HepG2 (cell line): ENCODE measurements around the gene PLCB1. TPM values are rescaled to one million over a fixed set of nuclear protein-coding genes. Genes with fewer than 3 reads are reported as not detected.
A peak's percentile ranks its signal among the peaks of the same experiment; 100 is the strongest.

Source experiments
- ASH2L ChIP-seq: fragments of 300-600, 200-600 bp; sonication (generic); IDR thresholded peaks from 2 replicates; pipeline ENCODE4 v1.7.0; 2017; ENCODE audit warnings: low read depth, mild to moderate bottlenecking, moderate library complexity, mixed read lengths, low read length; ENCODE audit not compliant: insufficient read length
- ATM ChIP-seq: fragments of 450-650 bp; IDR thresholded peaks from 2 replicates; pipeline ENCODE4 v1.7.1; 2017; ENCODE audit warnings: mild to moderate bottlenecking, borderline replicate concordance
- FOXP1 ChIP-seq, 2 experiments: fragments of 450-650 bp in 1 of 2; IDR thresholded peaks; 2 replicates each; pipeline ENCODE4 v1.6.1; 2017 to 2018; ENCODE audit warnings: antibody characterized with exemption in 1 of 2
- MAF1 ChIP-seq: sonication (generic); formaldehyde crosslinking; IDR thresholded peaks from 2 replicates; pipeline ENCODE4 v1.5.0; 2020; ENCODE audit warnings: missing genetic modification reagents, borderline replicate concordance
- NR2F2 ChIP-seq: IDR thresholded peaks from 2 replicates; pipeline ENCODE4 v1.6.1; 2012; ENCODE audit warnings: low read depth, inconsistent platforms, borderline replicate concordance
- PAF1 ChIP-seq: IDR thresholded peaks from 2 replicates; pipeline ENCODE4 v1.6.1; 2016; ENCODE audit warnings: missing genetic modification reagents, missing compliant biosample characterization
- PITX1 ChIP-seq: sonication (generic); formaldehyde crosslinking; IDR thresholded peaks from 2 replicates; pipeline ENCODE4 v1.5.1; 2020; ENCODE audit warnings: mild to moderate bottlenecking, missing genetic modification reagents
- SUZ12 ChIP-seq: fragments of 150-350 bp; IDR thresholded peaks from 2 replicates; pipeline ENCODE4 v1.6.1; 2014; ENCODE audit warnings: low read depth, low read length
- THRA ChIP-seq: sonication (generic); formaldehyde crosslinking; IDR thresholded peaks from 2 replicates; pipeline ENCODE4 v1.4.0; 2020; ENCODE audit warnings: missing genetic modification reagents, borderline replicate concordance
- ZBTB3 ChIP-seq: sonication (generic); formaldehyde crosslinking; IDR thresholded peaks from 2 replicates; pipeline ENCODE4 v1.4.0; 2020; ENCODE audit warnings: low read depth, mild to moderate bottlenecking, moderate library complexity, missing genetic modification reagents, borderline replicate concordance
- ZNF34 ChIP-seq: sonication (generic); formaldehyde crosslinking; IDR thresholded peaks from 2 replicates; pipeline ENCODE4 v1.4.0; 2020; ENCODE audit warnings: mild to moderate bottlenecking, missing genetic modification reagents, borderline replicate concordance
- ZNF441 ChIP-seq: sonication (generic); formaldehyde crosslinking; IDR thresholded peaks from 2 replicates; pipeline ENCODE4 v1.7.0; 2021; ENCODE audit warnings: missing genetic modification reagents, borderline replicate concordance
- ZNF652 ChIP-seq: IDR thresholded peaks from 2 replicates; pipeline ENCODE4 v1.6.1; 2016; ENCODE audit warnings: low read depth, borderline replicate concordance
- ZNF709 ChIP-seq: sonication (generic); formaldehyde crosslinking; IDR thresholded peaks from 2 replicates; pipeline ENCODE4 v1.5.0; 2020; ENCODE audit warnings: mild to moderate bottlenecking, missing genetic modification reagents
- ZNF713 ChIP-seq: sonication (generic); formaldehyde crosslinking; IDR thresholded peaks from 2 replicates; pipeline ENCODE4 v1.4.0; 2020; ENCODE audit warnings: mild to moderate bottlenecking, missing genetic modification reagents
- ZNF782 ChIP-seq: sonication (generic); formaldehyde crosslinking; IDR thresholded peaks from 2 replicates; pipeline ENCODE4 v1.4.0; 2020; ENCODE audit warnings: missing genetic modification reagents, mild to moderate bottlenecking, borderline replicate concordance
- ZNF792 ChIP-seq: IDR thresholded peaks from 2 replicates; pipeline ENCODE4 v1.6.1; 2016
- polyA plus RNA-seq, 8 experiments: library from polyadenylated mRNA; depleted of rRNA in 3 of 8; stranded (reverse) in 7 of 8; unstranded in 1 of 8; fragments of >200 nt; fragmentation: Illumina TruSeq in 4 of 8; extraction: Trizol in 4 of 8; gene quantifications; 2 replicates each; pipeline versions ENCODE4 v1.2.1 to v1.2.3, GENCODE V29; 2011 to 2016; ENCODE audit warnings: low read depth in 4 of 8, missing spikeins in 1 of 8, mixed read lengths in 1 of 8; ENCODE audit not compliant: insufficient read depth in 1 of 8
- total RNA-seq, 5 experiments: library from RNA; depleted of rRNA; stranded (reverse); fragments of >200 nt; fragmentation: Illumina TruSeq; extraction: Trizol; gene quantifications; 2 replicates each; pipeline ENCODE4 v1.2.3, GENCODE V29; 2016; ENCODE audit warnings: low read depth in 1 of 5
- TF ChIP-seq, protein P1 (sequence below), 2 experiments: IDR thresholded peaks; 2 replicates each; pipeline ENCODE4 v1.6.1; 2011 to 2012; ENCODE audit warnings: low read length in 2 of 2, borderline replicate concordance in 1 of 2, low read depth in 1 of 2, mild to moderate bottlenecking in 1 of 2, moderate library complexity in 1 of 2
- TF ChIP-seq, protein P2 (sequence below): sonication (generic); formaldehyde crosslinking; IDR thresholded peaks from 2 replicates; pipeline ENCODE4 v1.4.0; 2020; ENCODE audit warnings: mild to moderate bottlenecking, missing genetic modification reagents, borderline replicate concordance

The PLCB1 gene
- total and polyA plus RNA-seq, 2 of the 13 experiments (the other 11 are each of a cell fraction or from before 2014, with no cell fraction given) = 42.4 to 55.9 TPM

DNA sequence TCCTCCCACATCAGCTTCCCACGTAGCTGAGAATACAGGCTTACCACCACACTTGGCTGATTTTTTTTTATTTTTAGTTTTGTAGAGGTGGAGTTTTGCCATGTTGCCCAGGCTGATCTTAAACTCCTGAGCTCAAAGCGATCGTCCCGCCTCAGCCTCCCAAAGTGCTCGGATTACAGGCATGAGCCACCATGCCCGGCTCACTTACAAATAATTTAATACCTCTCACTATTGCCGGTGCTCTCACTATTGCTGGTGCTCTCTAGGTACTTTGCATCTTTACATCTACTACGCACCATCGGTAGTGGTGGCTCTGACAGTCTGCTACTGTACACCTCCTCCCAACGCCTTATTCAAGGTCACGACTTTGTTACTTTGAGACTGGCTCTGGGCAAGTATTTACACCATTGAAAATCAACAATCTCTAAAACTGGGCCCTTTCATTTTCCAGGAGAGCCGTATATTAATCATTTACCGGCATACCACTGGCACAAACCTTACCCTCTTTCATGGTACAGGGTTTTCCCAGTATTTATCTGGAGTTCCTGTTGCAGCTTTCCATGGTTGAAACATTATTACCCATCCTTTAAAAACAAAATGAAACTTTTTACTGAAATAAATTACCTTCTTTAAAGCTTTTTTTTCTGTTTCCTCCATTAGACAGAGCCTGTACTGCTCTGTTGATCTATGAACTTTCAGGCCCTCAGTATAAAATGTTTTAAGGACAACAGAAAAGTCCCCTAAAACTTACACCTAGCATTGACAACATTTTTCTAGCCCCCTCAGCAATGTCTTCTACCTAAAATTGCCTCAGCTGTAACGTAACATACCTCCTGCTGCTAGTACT, 677.3 kb downstream of the PLCB1 start (continued):
- TF ChIP-seq PAF1 (CRISPR knock-in tag) (no peak), PITX1 (CRISPR knock-in tag) (peak; percentile 84), ASH2L (peak; percentile 54), ZNF709 (CRISPR knock-in tag) (no peak), ZNF782 (CRISPR knock-in tag) (peak; percentile 12; the same call in 1 of the 2 replicates), ATM (no peak), ZNF652 (CRISPR knock-in tag) (no peak), THRA (CRISPR knock-in tag) (peak; percentile 93), FOXP1 (IDR thresholded peaks at IDR 0.05) (peak; percentile 74), FOXP1 (CRISPR knock-in tag; IDR thresholded peaks at IDR 0.05) (peak; percentile 90), ZNF441 (CRISPR knock-in tag) (no peak; the same call in 1 of the 2 replicates), ZBTB3 (CRISPR knock-in tag) (no peak), ZNF34 (no peak), ZNF713 (CRISPR knock-in tag) (peak; percentile 79; the same call in 1 of the 2 replicates), SUZ12 (no peak), ZNF792 (CRISPR knock-in tag) (peak; percentile 88; the same call in 1 of the 2 replicates), MAF1 (CRISPR knock-in tag) (0 out of 2 replicates have a peak, but pooled peaks have one; percentile 18), NR2F2 (peak; percentile 22; the same call in 1 of the 2 replicates)
- TF ChIP-seq, protein P1, sequence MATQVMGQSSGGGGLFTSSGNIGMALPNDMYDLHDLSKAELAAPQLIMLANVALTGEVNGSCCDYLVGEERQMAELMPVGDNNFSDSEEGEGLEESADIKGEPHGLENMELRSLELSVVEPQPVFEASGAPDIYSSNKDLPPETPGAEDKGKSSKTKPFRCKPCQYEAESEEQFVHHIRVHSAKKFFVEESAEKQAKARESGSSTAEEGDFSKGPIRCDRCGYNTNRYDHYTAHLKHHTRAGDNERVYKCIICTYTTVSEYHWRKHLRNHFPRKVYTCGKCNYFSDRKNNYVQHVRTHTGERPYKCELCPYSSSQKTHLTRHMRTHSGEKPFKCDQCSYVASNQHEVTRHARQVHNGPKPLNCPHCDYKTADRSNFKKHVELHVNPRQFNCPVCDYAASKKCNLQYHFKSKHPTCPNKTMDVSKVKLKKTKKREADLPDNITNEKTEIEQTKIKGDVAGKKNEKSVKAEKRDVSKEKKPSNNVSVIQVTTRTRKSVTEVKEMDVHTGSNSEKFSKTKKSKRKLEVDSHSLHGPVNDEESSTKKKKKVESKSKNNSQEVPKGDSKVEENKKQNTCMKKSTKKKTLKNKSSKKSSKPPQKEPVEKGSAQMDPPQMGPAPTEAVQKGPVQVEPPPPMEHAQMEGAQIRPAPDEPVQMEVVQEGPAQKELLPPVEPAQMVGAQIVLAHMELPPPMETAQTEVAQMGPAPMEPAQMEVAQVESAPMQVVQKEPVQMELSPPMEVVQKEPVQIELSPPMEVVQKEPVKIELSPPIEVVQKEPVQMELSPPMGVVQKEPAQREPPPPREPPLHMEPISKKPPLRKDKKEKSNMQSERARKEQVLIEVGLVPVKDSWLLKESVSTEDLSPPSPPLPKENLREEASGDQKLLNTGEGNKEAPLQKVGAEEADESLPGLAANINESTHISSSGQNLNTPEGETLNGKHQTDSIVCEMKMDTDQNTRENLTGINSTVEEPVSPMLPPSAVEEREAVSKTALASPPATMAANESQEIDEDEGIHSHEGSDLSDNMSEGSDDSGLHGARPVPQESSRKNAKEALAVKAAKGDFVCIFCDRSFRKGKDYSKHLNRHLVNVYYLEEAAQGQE (IDR thresholded peaks at IDR 0.05; ENCODE audit: borderline replicate concordance in 1 of 2, low read depth in 1 of 2, low read length in 2 of 2) = 0 out of 4 replicates have a peak, but pooled peaks of 1 of the 2 experiments have one; percentile 37
- TF ChIP-seq, protein P2, sequence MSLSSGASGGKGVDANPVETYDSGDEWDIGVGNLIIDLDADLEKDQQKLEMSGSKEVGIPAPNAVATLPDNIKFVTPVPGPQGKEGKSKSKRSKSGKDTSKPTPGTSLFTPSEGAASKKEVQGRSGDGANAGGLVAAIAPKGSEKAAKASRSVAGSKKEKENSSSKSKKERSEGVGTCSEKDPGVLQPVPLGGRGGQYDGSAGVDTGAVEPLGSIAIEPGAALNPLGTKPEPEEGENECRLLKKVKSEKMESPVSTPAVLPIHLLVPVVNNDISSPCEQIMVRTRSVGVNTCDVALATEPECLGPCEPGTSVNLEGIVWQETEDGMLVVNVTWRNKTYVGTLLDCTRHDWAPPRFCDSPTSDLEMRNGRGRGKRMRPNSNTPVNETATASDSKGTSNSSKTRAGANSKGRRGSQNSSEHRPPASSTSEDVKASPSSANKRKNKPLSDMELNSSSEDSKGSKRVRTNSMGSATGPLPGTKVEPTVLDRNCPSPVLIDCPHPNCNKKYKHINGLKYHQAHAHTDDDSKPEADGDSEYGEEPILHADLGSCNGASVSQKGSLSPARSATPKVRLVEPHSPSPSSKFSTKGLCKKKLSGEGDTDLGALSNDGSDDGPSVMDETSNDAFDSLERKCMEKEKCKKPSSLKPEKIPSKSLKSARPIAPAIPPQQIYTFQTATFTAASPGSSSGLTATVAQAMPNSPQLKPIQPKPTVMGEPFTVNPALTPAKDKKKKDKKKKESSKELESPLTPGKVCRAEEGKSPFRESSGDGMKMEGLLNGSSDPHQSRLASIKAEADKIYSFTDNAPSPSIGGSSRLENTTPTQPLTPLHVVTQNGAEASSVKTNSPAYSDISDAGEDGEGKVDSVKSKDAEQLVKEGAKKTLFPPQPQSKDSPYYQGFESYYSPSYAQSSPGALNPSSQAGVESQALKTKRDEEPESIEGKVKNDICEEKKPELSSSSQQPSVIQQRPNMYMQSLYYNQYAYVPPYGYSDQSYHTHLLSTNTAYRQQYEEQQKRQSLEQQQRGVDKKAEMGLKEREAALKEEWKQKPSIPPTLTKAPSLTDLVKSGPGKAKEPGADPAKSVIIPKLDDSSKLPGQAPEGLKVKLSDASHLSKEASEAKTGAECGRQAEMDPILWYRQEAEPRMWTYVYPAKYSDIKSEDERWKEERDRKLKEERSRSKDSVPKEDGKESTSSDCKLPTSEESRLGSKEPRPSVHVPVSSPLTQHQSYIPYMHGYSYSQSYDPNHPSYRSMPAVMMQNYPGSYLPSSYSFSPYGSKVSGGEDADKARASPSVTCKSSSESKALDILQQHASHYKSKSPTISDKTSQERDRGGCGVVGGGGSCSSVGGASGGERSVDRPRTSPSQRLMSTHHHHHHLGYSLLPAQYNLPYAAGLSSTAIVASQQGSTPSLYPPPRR = peak; percentile 65; the same call in 1 of the 2 replicates
